Neural cell (in vitro differentiated cells): ENCODE results near the gene TIMM13.

Experiments used
- CTCF ChIP-seq: fragments of 450-650 bp; IDR thresholded peaks from 2 replicates; pipeline ENCODE4 v1.5.1; 2014; ENCODE audit warnings: antibody characterized with exemption, mild to moderate bottlenecking, moderate library complexity; ENCODE audit not compliant: poor library complexity, severe bottlenecking
- EP300 ChIP-seq: fragments of 450-650 bp; conservative IDR thresholded peaks from 2 replicates; pipeline ENCODE4 v1.6.1; 2014; ENCODE audit warnings: antibody characterized with exemption, mild to moderate bottlenecking, moderate library complexity; ENCODE audit not compliant: poor library complexity, severe bottlenecking
- EZH2 ChIP-seq: fragments of 200-600, 300-800 bp; shearing (Covaris generic), sonication (generic); IDR thresholded peaks from 2 replicates; pipeline ENCODE4 v1.6.1; 2014; ENCODE audit warnings: antibody characterized with exemption, low read length, borderline replicate concordance, mild to moderate bottlenecking; ENCODE audit not compliant: insufficient read depth, poor library complexity, severe bottlenecking
- MXI1 ChIP-seq: fragments of 450-650 bp; conservative IDR thresholded peaks from 2 replicates; pipeline ENCODE4 v1.6.1; 2014; ENCODE audit warnings: antibody characterized with exemption, mild to moderate bottlenecking; ENCODE audit not compliant: poor library complexity, severe bottlenecking
- POLR2AphosphoS5 ChIP-seq: IDR thresholded peaks from 2 replicates; pipeline ENCODE4 v1.6.1; 2012
- RAD21 ChIP-seq: fragments of 450-650 bp; conservative IDR thresholded peaks from 2 replicates; pipeline ENCODE4 v1.6.1; 2014; ENCODE audit warnings: antibody characterized with exemption, mild to moderate bottlenecking, moderate library complexity
- REST ChIP-seq: IDR thresholded peaks from 2 replicates; pipeline ENCODE4 v1.6.1; 2012; ENCODE audit warnings: borderline replicate concordance

- TF ChIP-seq POLR2AphosphoS5, result no peak
- no peak for TF ChIP-seq MXI1
- TF ChIP-seq EZH2, result no peak
- no peak for TF ChIP-seq CTCF
- TF ChIP-seq EP300, result no peak
- TF ChIP-seq RAD21, result no peak
- TF ChIP-seq REST, result no peak
These were observed 15.7 kb downstream of the TIMM13 start for GRCh38 chr19:2411709-2412108.
